Measurements from ENCODE around the gene ANKRD29.

Gene ANKRD29

GRCh38 chr18:23683671-23684070 is 21.0 kb upstream of the ANKRD29 start:
- DNase-seq, result no peak

GRCh38 chr18:23683155-23683554 is 20.4 kb upstream of the ANKRD29 start:
- DNase-seq, result no peak

GRCh38 chr18:23682472-23682871 is 19.8 kb upstream of the ANKRD29 start:
- no peak for DNase-seq

GRCh38 chr18:23682045-23682444 is 19.3 kb upstream of the ANKRD29 start:
- no peak for DNase-seq

GRCh38 chr18:23675896-23676295 is 13.2 kb upstream of the ANKRD29 start:
- no peak for DNase-seq

- DNase-seq, result no peak
These were observed 12.5 kb upstream of the ANKRD29 start for GRCh38 chr18:23675236-23675635.

GRCh38 chr18:23673725-23674124 is 11.0 kb upstream of the ANKRD29 start:
- no peak for DNase-seq

- no peak for DNase-seq
These were observed 8.9 kb upstream of the ANKRD29 start for GRCh38 chr18:23671564-23671963.

- no peak for DNase-seq
These were observed 7.2 kb upstream of the ANKRD29 start for GRCh38 chr18:23669804-23670405.

GRCh38 chr18:23669202-23669766 is 6.6 kb upstream of the ANKRD29 start:
- DNase-seq, result no peak

GRCh38 chr18:23668731-23669130 is 6.0 kb upstream of the ANKRD29 start:
- DNase-seq, result no peak

GRCh38 chr18:23667114-23667513 is 4.4 kb upstream of the ANKRD29 start:
- no peak for DNase-seq

- no peak for DNase-seq
These were observed 2.0 kb upstream of the ANKRD29 start for GRCh38 chr18:23664674-23665073.

- DNase-seq, result no peak
These were observed 889 bp downstream of the ANKRD29 start for GRCh38 chr18:23661735-23662308.

GRCh38 chr18:23658285-23658684 is 4.4 kb downstream of the ANKRD29 start:
- no peak for DNase-seq

GRCh38 chr18:23652232-23652631 is 10.5 kb downstream of the ANKRD29 start:
- DNase-seq, result no peak

GRCh38 chr18:23650968-23651927 is 11.5 kb downstream of the ANKRD29 start:
- no peak for DNase-seq

- no peak for DNase-seq
These were observed 13.6 kb downstream of the ANKRD29 start for GRCh38 chr18:23648940-23649607.

GRCh38 chr18:23648456-23648855 is 14.3 kb downstream of the ANKRD29 start:
- DNase-seq, result no peak

GRCh38 chr18:23646282-23646681 is 16.4 kb downstream of the ANKRD29 start:
- DNase-seq, result no peak

GRCh38 chr18:23645568-23646175 is 17.0 kb downstream of the ANKRD29 start:
- DNase-seq, result no peak

GRCh38 chr18:23643815-23644490 is 18.8 kb downstream of the ANKRD29 start:
- no peak for DNase-seq
